Psoas muscle (tissue), 8 donors: ENCODE results near the gene GNG7. TPM values are rescaled to one million over a fixed set of nuclear protein-coding genes. Genes with fewer than 3 reads are reported as not detected.

Experiments used
- ATAC-seq, 4 donors: fragments of 200-7000 bp; cut with Tn5 transposase; one replicate each; pipeline ENCODE4 v1.9.1; 2020; ENCODE audit warnings: moderate library complexity in 3 of 4, mild to moderate bottlenecking in 2 of 4
- DNase-seq, 2 donors: peaks; one replicate each; pipeline ENCODE4 v3.0.0-alpha.2; 2020
- H3K27ac ChIP-seq: fragments of 200-600 bp; one replicate; pipeline ENCODE4 v1.8.0; 2022
- H3K27me3 ChIP-seq, 3 donors: fragments of 200-600 bp in 1 of 3; one replicate each; pipeline versions ENCODE4 v1.6.1 to v1.8.0; 2013 to 2022; ENCODE audit warnings: low read length in 2 of 3, mild to moderate bottlenecking in 2 of 3, moderate library complexity in 1 of 3; ENCODE audit not compliant: insufficient read depth in 3 of 3
- H3K36me3 ChIP-seq, 2 donors: fragments of 200-600 bp in 1 of 2; one replicate each; pipeline versions ENCODE4 v1.6.1 to v1.8.0; 2013 to 2022; ENCODE audit warnings: low read depth in 1 of 2, mild to moderate bottlenecking in 1 of 2, moderate library complexity in 1 of 2; ENCODE audit not compliant: insufficient read depth in 1 of 2
- H3K4me1 ChIP-seq: fragments of 200-600 bp; one replicate; pipeline ENCODE4 v1.8.0; 2022
- H3K4me3 ChIP-seq: fragments of 200-600 bp; one replicate; pipeline ENCODE4 v1.8.0; 2022; ENCODE audit warnings: mild to moderate bottlenecking
- H3K9me3 ChIP-seq: fragments of 200-600 bp; one replicate; pipeline ENCODE4 v1.8.0; 2022
- CTCF ChIP-seq: fragments of 200-600 bp; IDR thresholded peaks from one replicate; pipeline ENCODE4 v1.8.0; 2022; ENCODE audit warnings: antibody characterized with exemption
- WGBS, 3 donors: extraction: QIAGEN DNeasy Blood & Tissue Kit; methylation state at CpG; one replicate each; pipeline versions ENCODE4 v1.1.6 to v1.1.7; 2013; 5-methylcytosine and 5-hydroxymethylcytosine counted together
- intact Hi-C, 2 donors: fragments of 100-400 bp; cut with DNase I; formaldehyde crosslinking; loops; one replicate each; pipeline versions ENCODE4 v1.11.0 to v1.14.2; 2022
- polyA plus RNA-seq, 3 donors: library from polyadenylated mRNA; stranded (reverse); fragments of 200-250 nt; gene quantifications; one replicate each; pipeline ENCODE4 v1.2.3, GENCODE V29; 2013
- total RNA-seq, 4 donors: library from RNA; stranded (reverse); fragmentation: NEBNext Ultra II Directional in 2 of 4; extraction: Animal tissue kit (Norgen Biotek cat#: 25700) in 2 of 4; gene quantifications; one replicate each; pipeline versions ENCODE4 v1.2.1 to v1.2.4, GENCODE V29; 2021 to 2023
- donor health status: healthy with polysubstance abuse.
- donor health status: DM: no; HTN: no; CAD: no; lungs with moderate emphysema.
- donor health status: Bipolar disorder and iron deficiency.
- donor health status: healthy.
- donor health status: DM: yes; HTN: yes; CAD: no.
- donor health status: DM: no; HTN: no; CAD: no.
- donor health status: DM: no; HTN: no; CAD: no.
- donor health status: DM: yes; HTN: yes; CAD: no.

The GNG7 gene
- total and polyA plus RNA-seq, 7 donors, result 0.48 to 5.4 (median 1.2) TPM

- Histone ChIP-seq H3K9me3 (no peaks in the 10 kb centered on the region), H3K4me3 (no peak overlapping the region), H3K27ac (no peak overlapping the region), H3K27me3 (no peaks in the 10 kb centered on the region), H3K4me1 (no peaks in the 10 kb centered on the region), H3K36me3 (no peaks in the 10 kb centered on the region)
- no peak for TF ChIP-seq CTCF
- intact Hi-C loops, result no loop called here
- ATAC-seq, result no peak
- no peak for DNase-seq
- 53 to 58% (median 56%) methylated on average over 40 to 41 of the region's 41 CpGs for WGBS, 3 donors
Observed at GRCh38 chr19:2512523-2513431, 189.7 kb downstream of the GNG7 start.

- DNase-seq (no peak), ATAC-seq (no peak)
- no peak for TF ChIP-seq CTCF
- Histone ChIP-seq H3K27ac (no peak overlapping the region), H3K4me1 (no peaks in the 10 kb centered on the region), H3K27me3 (no peaks in the 10 kb centered on the region), H3K4me3 (no peak overlapping the region), H3K36me3 (no peaks in the 10 kb centered on the region), H3K9me3 (no peaks in the 10 kb centered on the region)
- intact Hi-C loops, result no loop called here
- 86 to 93% (median 91%) methylated on average over 20 to 21 of the region's 21 CpGs for WGBS, 3 donors
Observed at GRCh38 chr19:2511991-2512390, 190.5 kb downstream of the GNG7 start.

GRCh38 chr19:2511570-2511969 lies 190.9 kb downstream of the GNG7 start:
- DNase-seq (no peak), ATAC-seq (no peak)
- Histone ChIP-seq H3K4me3 (no peak overlapping the region), H3K36me3 (no peaks in the 10 kb centered on the region), H3K27ac (no peak overlapping the region), H3K9me3 (no peaks in the 10 kb centered on the region), H3K4me1 (no peaks in the 10 kb centered on the region), H3K27me3 (no peaks in the 10 kb centered on the region)
- WGBS, 3 donors, result 82 to 87% (median 84%) methylated on average over 21 to 22 of the region's 22 CpGs
- intact Hi-C loops, result no loop called here
- TF ChIP-seq CTCF, result no peak

- 92 to 95% (median 92%) methylated on average over 8 of the region's 8 CpGs for WGBS, 3 donors
- intact Hi-C loops, result no loop called here
- no peak overlapping the region for H3K27ac ChIP-seq
- H3K4me3 ChIP-seq, result no peak overlapping the region
- DNase-seq (no peak), ATAC-seq (no peak)
- no peaks in the 10 kb centered on the region for H3K27me3 ChIP-seq
- H3K36me3 ChIP-seq, result no peaks in the 10 kb centered on the region
- no peak for TF ChIP-seq CTCF
- H3K4me1 ChIP-seq, result no peaks in the 10 kb centered on the region
- no peaks in the 10 kb centered on the region for H3K9me3 ChIP-seq
Observed at GRCh38 chr19:2509096-2509495, 193.4 kb downstream of the GNG7 start.
